ENCODE results near the gene LRP1B.
"Not testable (repeated sequence)": the region's sequence is repeated elsewhere in the genome, so short reads cannot be mapped to it uniquely, and the experiment has no call there.

Gene LRP1B

GRCh38 chr2:140601801-140602200 is 1529.0 kb downstream of the LRP1B start:
- DNase-seq (ENCODE audit: low spot score): no peak

DNA sequence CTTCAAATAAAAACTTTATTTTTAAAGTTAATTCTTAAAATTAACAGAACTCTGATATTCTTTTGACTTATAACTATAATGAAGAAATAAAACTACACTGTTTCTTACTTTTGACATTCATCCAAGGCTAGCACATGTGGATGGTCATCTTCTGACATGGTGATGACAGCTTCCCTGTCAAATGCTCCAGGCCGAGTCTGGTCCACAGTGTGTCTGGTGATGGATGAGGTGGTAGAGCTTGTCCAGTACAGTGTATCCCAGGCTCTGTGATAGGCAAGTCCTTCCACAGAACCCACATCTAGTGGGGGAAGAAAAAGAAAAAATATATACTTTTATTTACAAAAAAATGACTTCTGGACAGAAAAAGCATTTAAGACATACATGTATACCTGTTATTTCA is 1529.5 kb downstream of the LRP1B start:
- no peak for DNase-seq (ENCODE audit: low spot score)

DNA sequence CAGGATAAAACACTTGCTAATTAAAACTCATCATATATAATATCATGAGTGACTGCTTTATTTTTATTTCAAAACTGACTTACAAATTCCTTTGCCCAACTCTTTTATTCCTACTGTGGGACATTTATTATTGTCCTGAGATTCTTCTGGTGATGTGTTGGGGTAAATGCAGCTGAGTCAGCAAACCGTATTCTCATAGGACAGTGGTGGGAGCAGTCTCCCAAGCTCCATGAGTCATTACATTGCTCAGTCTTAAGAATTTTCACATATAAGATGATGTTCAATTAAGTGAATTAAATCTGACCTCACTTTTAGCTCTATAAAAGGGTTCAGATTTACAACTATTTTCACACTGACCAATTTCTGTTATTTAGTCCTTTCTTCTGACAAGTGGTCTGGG is 1530.7 kb downstream of the LRP1B start:
- DNase-seq (ENCODE audit: low spot score): no peak

GRCh38 chr2:140597836-140598235 is 1533.0 kb downstream of the LRP1B start:
- no peak for DNase-seq (ENCODE audit: low spot score)

DNA sequence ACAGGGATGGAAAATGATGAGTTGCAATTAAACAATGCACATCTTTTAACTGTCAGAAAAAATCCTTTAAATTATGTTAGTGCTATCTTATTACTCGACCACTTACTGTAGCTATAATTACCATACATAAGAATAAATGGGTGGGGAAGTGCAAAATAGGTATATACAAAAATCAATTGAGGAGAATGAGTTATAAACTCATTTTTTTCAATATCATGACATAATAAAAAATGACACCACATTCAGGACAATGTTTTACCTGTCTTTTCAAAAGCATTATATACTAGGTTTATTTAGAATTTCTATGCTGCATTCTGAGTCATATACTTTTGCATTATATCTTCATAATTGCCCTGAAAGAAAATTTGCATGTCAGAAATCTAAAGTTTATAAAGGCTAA is 1533.6 kb downstream of the LRP1B start:
- no peak for DNase-seq (ENCODE audit: low spot score)

DNA sequence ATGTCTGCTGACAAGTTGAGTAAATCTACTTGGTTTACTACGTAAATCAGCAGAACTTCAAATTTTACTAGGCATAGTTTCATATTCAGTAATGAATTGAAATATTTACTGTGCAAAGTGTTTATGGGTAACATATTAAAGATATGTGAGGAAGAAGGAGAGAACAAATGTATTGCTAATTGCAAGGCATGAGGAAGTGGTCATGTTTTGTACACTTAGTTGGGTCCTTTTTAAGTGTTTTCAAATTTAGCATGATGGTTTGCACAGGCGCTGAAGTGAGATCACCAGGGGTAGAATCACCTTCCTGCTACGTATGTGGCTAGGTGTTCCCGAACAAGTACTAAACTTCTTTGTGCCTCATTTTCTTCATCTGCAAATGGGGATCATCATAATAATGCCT is 1534.4 kb downstream of the LRP1B start:
- DNase-seq (ENCODE audit: low spot score): no peak

DNA sequence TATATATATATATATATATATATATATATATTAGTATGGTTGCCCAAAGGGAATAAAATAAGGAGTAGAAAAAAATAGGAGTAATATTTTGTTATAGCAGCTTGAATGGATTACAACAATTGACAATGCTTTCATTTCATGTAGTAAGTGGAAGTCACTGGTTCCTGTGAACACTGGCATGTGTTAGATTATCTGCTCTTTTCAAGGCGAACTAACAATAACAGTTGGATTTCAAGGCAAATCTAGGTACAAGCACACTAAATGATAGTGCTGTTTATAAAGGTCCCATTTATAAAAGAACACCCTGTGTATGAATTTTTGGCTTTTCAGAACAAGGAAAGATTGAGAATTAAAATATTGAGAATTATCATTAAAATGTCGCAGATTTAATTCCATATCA is 1535.7 kb downstream of the LRP1B start:
- DNase-seq (ENCODE audit: low spot score): no peak

DNA sequence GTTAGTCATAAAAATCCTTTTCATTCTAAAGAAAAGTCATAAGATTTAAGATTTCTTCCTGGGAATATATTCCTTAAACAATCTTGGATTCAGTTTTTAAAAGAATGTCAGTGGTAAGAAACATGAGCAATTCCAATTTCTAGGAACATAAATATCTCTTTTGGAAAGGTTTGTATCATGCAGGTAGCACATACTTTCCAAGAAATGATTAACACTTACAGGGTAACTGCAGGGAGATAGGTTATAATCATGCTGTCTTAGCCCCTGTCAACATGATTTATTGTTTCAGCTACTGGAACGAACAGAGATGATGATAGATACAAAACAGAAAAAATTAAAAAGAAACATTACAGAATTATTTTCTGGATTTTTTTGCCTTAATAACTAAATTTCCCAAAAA is 1537.7 kb downstream of the LRP1B start:
- DNase-seq (ENCODE audit: low spot score): no peak

- no peak for DNase-seq (ENCODE audit: low spot score)
These were observed 1541.1 kb downstream of the LRP1B start for GRCh38 chr2:140589696-140590095.

- no peak for DNase-seq (ENCODE audit: low spot score)
These were observed 1541.5 kb downstream of the LRP1B start for GRCh38 chr2:140589273-140589672.

DNA sequence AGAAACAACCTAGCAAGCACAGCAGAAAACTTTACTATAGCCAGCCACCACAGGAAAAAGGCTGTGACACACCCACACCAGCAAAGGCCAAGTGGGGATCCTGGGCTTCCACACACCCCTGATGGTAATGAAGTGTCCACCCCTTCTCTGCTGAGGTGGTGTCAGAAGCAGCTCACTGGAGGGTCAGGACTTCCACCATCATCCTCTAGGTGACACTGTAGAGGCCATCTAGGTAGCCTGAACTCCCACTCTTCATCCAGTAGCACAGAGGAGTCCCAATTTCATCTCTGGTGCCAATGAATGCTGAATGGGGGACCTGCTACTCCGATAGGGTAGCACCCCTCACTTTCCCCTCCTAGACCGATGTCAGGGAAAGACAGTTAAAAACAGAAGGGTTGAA is 1544.4 kb downstream of the LRP1B start:
- DNase-seq (ENCODE audit: low spot score): peak; percentile 2

DNA sequence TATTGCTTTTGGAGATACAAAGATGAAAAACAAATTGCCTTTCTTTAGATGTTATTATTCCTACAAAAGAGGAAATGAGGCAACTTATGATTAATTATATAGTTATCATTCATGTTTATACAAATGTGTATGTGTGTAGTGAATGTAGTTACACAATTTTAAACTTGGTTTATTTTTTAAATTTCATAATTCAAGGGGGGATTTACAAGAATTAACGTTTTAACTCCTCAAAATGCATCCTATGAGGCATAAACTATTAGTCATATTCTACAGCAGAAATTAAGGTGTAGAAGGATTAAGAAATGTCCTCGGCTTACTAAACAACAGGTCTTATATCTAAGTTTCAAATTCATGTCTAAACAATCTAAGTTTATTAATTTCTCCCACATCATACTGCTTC is 1545.8 kb downstream of the LRP1B start:
- DNase-seq (ENCODE audit: low spot score): no peak

DNA sequence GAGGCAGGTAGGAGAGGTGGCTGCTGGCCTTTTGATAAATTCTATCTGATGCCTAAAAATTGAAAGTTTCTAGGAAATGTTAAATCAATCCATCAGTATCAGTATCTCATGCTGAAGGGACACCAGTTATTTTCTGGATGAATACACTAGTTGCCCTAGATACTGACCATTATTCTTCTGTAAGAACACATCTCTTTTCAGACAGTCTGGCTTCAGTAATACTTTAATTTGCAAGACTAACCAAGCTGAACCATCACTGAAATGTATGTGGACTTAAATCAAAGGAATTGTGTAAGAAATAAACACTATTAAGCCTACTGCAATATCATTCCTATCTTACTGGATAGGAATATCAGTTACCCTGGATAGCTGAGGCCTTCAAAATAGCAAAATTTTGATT is 1546.3 kb downstream of the LRP1B start:
- no peak for DNase-seq (ENCODE audit: low spot score)

- DNase-seq (ENCODE audit: low spot score): no peak
These were observed 1550.2 kb downstream of the LRP1B start for GRCh38 chr2:140580532-140581151.

DNA sequence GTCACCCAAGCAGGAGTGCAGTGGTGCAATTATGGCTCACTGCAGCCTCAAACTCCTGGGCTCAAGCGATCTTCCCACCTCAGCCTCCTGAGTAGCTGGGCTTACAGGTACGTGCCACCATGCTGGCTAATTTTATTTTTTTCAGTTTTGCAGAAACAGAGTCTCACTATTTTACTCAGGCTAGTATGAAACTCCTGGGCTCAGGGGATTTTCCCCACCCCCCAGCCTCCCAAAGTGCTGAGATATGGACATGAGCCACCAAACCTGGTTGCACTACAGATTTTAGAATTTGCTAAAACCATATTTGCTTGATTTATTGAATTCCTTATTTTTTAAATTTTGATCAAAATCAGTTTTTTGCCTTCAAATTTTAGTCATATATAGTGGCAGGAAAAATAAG is 1553.4 kb downstream of the LRP1B start:
- DNase-seq (ENCODE audit: low spot score): no peak

- no peak for DNase-seq (ENCODE audit: low spot score)
These were observed 1563.1 kb downstream of the LRP1B start for GRCh38 chr2:140567734-140568133.

- no peak for DNase-seq (ENCODE audit: low spot score)
These were observed 1565.1 kb downstream of the LRP1B start for GRCh38 chr2:140565756-140566155.

- no peak for DNase-seq (ENCODE audit: low spot score)
These were observed 1575.1 kb downstream of the LRP1B start for GRCh38 chr2:140555701-140556100.

DNA sequence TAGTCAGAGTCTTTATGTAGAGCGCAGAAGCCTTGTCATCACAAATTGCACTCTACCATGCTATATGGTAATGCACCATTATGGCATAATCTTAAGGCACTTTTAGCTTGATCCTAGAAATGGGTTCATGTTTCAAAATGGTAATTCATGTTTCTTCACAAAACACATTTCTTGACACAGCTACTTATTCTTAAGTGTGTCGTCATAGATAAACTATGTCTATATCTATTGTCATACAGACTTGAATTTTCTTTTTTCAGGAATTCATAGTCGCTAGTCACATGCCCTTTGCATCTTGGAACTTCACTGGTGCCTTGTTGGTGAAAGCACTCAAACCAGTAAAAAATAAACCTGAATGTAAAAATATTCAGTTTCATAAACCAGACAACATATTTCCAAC is 1578.2 kb downstream of the LRP1B start:
- DNase-seq (ENCODE audit: low spot score): no peak

GRCh38 chr2:140551287-140551686 is 1579.5 kb downstream of the LRP1B start:
- DNase-seq (ENCODE audit: low spot score): no peak

DNA sequence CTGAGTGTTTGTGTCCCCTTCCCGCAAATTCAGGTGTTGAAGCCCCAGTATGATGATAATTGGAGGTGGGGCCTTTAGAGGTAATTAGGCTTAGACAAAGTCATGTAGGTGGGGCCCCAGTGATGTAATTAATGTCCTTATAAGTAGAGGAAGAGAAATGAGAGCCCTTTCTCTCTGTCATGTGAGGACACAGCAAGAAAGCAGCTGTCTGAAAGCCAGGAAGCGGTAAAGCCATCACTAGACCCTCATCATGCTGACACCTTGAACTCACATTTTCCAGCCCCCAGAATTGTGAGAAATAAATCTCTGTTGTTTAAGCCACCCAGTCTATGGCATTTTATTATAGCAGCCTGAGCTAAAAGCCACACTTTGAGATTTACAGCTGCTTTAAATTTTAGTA is 1580.0 kb downstream of the LRP1B start:
- DNase-seq (ENCODE audit: low spot score): no peak

DNA sequence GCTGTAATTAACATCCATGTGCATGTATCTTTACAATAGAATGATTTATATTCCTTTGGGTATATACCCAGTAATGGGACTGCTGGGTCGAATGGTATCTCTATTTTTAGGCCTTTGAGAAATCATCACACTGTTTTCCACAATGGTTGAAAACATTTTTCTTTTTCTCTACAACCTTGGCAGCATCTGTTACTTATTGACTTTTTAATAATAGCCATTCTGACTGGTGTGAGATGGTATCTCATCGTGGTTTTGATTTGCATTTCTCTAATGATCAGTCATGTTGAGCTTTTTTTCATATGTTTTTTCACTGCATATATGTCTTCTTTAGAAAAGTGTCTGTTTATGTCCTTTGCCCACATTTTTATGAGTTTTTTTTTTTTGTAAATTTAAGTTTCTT is 1586.0 kb downstream of the LRP1B start:
- not testable (repeated sequence) for DNase-seq (ENCODE audit: low spot score)

DNA sequence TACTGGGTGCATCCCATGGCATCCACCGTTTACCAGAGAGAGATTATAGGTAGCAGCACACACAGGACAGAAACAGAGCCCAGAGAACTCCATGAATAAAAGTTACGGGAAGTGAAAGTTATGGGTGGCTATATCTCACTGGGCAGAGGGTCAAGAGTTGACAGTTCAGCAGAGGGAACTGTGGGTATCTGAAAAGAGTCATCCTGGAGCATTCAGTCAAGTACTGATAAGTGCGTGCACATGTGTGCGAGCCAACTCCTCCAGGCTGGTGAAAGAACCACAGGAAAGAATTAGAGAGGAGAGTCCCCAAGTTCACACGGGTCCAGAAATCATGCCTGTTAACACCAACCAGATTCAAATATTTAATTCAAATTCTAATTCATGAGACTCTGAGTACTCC is 1588.2 kb downstream of the LRP1B start:
- DNase-seq (ENCODE audit: low spot score): no peak

DNA sequence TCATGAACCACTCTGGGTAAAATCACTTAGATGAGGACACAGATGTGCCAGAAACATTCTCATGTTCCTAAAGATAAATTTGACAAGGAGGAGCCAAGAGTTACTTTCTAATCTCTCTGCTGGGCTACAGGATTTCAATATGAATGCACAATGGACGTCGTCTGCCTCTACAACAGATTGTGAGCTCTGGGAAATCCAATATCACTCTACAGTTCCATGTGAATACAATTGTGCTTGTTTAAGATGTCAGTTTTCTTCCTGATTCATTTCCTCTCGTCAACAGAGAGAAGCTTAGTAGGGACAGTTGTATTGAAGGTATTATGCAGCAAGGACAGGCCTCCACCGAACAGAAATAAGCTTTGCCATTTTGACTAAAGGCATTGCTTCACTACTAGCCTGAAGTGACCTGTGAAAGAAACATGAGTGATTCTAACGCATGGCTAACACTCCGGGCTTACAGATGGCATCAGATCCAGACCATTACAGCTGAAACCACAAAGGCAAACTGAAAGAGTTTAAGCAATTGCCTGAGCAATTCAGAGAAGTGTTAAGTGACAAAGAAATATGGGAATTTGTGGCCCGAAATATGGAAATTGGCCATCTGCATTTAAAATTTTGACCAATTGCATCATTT is 1591.5 kb downstream of the LRP1B start:
- no peak for DNase-seq (ENCODE audit: low spot score)

All from germinal center (tissue), 1 donor.